ENCODE measurements around the gene WARS2.

The WARS2 gene

DNA sequence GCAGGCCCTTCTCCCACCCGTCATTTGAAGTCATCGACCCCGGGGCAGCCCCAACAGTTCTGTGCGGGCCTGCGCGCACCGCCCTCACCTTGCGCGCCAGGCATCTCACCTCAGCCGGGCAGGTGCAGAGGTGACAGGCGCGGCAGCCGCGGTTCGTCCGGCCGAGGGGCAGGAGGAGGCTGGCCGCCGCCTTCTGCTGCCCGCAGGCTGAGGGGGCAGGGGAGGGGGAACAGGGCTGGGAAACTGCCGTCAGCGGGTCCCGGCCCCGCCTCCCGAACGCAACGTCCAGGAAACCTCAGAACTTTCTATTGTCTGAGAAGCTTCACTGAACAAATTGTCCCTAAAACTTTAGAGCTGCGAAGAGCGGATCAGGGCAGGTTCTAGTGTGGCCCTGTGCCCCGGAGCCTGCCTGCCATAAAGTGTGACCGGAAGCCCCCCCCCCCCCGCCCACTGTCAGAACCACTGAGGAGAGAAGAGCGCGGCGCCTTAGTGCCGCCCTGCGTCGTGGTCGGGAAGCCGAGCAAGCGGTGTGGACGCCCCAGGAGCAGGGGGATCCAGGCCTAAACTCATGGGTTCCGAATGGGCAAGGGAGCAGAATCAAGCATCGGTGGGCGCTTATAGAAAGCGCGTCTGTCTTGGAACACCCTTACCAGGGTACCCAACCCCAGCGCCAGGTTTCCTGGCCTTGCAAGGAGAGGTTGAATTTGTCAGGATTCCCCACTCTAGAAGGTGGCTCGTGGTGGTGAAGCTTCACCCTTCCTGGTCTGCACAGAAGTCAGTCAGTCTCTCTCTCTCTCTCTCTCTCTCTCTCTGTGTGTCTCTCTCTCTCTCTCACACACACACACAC is 139.0 kb downstream of the WARS2 start:
- in situ Hi-C loops (cut with MboI; ENCODE audit: low sequenced_read_pairs) = no loop called here

DNA sequence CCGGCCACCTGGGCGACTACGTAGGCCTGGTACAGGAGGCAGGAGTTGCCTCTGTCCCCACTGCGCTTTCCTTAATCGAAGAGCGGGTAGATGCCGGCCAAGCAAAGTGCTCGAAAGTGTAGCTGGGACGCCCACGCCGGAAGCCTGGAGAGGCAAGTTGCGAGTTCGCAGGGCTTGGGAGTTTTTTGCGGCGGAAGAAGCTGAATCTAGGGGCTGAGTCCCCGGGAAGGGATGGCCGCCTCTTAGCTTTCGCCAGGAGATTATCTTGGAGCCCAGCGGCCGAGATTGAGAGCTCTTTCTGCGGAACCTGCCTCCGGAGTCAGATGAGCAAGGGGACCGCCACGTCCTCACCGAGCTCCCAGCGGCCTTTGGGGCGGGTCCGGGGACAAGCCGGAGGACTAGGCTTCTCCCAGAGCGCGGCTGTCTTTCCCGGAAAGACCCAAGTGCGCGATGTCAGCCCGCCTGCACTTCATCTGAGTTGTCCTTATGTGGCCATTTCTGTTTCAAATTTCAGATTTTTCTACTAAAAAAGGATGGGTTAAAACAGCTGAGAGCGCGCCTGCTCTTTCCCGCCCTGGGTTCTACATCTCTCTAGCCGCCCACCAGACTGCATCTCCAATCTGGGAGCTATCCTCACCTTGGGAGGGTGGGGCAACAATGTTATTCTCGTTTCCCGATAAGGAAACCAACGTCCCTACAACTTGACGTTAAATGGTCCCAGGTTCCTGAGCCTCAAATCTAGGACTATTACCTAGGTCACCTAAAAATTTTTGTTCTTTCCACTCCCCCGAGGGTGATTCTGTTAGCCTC is 139.9 kb downstream of the WARS2 start:
- in situ Hi-C loops (cut with MboI; ENCODE audit: low sequenced_read_pairs) = no loop called here

DNA sequence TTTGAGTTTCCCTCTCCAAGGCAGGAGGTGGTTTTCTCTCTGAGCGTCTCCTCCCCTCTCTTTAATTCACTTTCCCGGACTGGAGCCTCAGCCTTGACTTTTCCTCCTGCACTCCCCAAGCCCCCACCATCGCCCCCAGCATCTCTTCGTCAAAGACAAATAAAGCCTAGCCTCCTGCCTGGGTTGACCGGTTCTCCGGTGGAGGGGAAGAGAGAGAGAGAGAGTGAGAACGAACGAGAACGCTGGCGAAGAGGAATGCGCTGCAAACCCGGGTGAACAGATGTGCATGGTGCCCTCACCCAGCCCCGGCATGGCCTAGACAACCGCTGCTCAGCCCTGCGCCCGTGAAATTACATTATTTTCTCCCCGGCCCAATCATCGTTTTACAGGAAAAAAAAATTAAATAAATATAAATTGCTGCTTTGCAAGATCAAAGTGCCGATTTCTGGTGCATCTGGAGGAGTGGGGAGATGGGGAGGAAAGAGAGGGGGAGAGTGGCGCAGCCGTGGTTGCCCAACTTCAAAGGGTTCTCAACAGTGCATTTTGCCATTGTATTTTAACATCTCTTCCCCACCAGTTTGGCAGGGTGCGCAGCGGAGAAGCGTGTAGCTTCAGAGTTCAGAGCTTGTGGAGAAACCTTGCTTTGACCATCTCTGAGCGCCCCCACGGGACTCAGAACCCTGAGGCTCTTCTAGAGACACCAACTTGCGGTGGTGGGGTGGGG is 140.9 kb downstream of the WARS2 start:
- in situ Hi-C loops (cut with MboI; ENCODE audit: low sequenced_read_pairs) = no loop called here

DNA sequence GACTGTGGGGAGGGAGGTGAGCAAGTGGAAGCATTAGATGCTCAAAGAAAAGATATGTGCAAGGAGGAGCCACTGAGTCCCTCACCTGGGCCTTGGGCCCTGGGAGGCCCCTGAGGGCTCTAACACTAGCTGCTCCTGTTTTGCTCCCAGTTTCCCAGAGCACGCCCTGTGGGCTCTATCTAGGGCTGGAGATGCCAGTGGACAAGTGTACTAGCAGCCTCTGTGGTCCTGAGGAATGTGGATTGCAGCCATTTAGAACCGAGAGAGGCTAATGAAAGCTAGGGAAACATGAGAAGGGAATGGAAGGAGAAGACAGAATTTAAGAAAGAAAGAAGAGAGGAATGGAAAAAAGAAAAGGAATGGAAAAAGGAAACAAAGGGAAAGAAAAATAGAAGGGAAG is 142.3 kb downstream of the WARS2 start:
- in situ Hi-C loops (cut with MboI; ENCODE audit: low sequenced_read_pairs) = no loop called here

DNA sequence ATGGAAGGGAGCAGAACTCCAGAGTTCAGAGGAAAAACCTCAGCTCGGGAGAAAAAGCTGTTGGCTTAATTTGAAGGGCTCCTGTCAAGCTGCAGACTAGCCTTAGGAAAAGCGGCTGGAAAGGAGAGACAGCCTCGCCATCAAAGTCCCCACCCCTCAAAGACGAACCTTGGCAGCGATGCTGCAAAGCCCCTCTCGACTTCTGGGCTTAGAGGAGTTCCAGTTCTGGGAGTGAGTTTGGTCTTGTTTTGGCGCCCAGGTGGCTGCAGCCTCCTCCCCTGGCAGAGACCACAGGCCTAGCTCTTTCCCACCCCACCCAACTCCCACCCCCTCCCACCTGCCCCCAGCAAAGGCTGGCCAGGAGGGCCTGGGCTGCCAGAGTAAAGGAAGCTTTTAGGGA is 143.2 kb downstream of the WARS2 start:
- in situ Hi-C loops (cut with MboI; ENCODE audit: low sequenced_read_pairs) = no loop called here

DNA sequence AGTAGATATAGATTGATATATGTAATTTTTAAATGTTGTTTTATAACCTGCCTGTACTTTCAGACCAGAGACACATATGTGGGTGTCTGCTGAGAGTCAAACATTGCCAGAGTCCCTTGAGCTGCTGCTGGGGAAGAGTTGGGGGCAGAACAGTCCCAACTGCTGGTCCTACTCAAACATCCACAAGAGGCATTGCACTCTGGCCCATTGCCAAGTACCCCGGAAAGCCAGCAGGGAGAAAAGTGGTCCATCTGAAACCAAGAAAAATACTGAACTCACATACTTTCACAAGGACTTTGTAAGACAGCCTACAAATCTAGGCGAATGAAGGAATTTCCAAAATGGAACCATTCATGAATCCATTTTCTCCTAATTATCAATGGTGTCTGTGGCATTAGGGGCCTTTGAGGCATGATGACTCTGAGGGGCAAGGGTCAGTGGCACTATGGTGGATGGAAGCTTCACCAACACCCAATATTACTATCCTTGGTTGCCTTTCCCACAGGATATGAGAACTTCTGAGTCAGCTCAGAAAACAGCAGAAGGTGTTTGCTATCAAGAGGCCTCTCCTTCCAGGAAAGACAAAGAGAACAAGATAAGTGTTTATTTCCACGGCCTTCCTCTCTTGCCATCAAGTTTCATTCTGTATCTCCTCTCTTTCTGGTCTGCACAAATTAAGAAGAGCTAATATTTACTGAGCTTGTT is 145.0 kb downstream of the WARS2 start:
- in situ Hi-C loops (cut with MboI; ENCODE audit: low sequenced_read_pairs) = no loop called here

DNA sequence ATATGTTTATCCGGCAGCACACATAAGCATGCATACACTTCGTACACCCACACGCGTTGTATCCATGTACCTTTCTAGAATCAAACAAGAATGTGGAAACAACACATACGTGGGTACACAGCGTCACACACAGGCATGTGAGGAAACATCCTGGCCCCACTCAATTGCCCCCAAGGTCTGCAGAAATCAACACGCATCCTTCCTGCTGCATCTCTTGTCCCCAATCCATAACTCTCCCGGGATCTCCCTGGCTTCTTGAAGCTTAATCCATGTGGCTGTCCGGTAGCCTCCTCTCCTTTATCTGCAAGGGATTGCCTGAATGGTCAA is 146.8 kb downstream of the WARS2 start:
- in situ Hi-C loops (cut with MboI; ENCODE audit: low sequenced_read_pairs) = no loop called here

DNA sequence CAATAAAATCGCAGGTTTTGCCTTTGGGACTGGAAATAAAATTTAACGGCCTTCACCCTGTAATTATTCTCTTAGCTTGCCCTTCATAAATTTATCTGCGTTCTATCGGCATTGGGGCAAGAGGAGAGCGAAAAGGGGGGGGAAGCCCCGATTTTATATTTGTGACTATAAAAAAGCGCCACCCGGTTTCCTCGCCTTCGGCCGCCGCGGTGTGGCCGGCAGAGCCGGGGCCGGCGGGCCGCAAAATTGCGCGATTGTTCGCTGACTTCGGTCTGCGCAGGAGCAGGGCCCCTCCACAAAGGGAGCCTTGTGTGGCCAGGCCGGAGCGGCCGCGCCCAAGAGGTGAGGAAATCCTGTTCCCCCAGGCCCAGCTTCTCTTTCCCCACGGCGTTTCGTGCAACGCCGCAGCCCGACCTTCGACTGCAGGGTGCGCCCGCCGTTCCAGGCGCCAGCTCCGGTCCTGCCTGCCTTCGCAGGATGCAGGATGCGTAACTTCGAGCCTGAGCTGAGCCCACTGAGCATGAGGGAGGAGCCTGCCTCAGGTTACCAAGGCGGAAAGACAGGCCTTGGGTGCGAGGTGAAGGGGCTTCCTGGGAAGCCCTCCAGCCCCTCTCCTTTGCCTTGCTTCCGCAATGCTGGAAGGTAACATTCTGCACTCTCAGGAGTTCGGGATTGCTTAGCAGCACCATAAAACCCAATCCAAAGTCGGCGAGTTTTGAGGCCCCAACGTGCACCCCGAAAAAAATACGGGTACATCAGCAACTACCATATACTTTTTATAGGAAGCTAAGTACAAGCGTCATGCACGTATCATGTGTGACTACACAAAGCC is 147.4 kb downstream of the WARS2 start:
- in situ Hi-C loops (cut with MboI; ENCODE audit: low sequenced_read_pairs) = no loop called here

DNA sequence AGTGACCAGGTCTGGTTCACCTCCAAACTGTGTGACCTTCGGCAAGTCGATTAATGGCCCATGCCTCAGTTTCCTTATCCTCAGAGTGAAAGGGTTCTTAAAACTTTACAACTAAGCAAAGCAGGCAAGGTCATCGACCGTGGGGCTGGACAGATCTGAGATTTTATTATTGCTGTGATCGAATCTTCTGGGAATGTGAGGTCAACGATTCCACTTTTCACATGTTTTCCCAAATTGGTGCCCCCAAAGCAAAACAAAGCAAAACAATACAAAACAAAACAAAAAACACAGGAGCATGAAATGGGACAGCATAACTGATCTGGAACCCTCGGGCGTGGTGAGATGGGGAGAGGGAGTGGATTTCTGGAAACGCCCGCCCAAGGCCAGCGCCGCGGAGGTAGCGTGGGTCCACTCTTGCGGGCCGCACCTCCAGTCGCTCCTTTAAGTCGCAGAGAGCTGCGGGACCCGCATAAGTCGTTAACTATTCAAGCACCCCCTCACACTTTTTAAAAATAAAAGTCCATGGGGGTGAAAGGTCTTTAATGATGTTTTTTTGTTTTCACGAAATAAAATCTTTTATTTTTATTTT is 148.1 kb downstream of the WARS2 start:
- in situ Hi-C loops (cut with MboI; ENCODE audit: low sequenced_read_pairs) = no loop called here

DNA sequence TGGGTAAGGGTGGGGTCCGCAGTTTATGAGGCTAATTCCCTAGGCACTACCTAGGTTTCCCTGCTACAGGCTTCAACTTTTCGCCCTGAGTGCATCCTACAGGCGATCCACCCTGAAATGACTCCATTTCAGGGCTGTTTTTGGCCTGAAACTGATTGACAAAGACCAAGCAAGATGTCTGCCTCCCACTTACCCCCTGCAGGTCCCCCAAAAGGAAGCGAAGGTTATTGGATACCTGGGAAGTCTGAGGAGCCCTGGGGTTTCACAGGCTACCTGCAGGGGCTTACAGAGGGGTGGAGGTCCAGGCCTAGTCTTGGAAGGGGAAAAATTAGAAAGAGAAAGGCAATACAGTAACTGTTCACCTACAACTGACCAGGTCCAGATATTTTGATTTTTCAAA is 149.0 kb downstream of the WARS2 start:
- in situ Hi-C loops (cut with MboI; ENCODE audit: low sequenced_read_pairs) = no loop called here

DNA sequence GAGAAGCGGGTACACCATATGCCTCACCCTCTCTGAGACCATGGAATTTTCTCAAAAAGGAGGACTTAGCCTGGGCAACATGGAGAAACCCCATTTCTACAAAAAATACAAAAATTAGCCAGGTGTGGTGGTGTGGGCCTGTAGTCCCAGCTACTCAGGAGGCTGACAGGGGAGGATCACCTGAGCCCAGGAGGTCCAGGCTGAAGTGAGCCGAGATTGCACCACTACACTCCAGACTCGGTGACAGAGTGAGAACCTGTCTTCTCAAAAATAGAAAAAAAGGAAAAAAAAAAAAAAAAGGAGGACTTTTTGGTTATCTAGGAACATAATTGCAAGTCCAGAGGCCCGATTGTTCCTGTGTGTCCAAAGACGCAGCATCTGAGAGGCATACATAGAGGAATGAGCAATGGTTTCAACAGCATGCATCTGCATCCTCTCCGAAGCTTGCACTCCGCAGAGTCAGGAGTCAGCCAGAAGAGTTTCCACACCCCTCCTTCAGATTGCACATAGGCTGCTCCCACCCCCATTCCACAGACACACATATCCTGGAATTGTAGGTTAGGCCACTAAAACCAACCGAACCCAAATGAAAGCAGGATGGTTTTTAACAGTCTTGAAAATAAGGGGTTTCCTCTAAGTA is 149.8 kb downstream of the WARS2 start:
- in situ Hi-C loops (cut with MboI; ENCODE audit: low sequenced_read_pairs) = no loop called here

DNA sequence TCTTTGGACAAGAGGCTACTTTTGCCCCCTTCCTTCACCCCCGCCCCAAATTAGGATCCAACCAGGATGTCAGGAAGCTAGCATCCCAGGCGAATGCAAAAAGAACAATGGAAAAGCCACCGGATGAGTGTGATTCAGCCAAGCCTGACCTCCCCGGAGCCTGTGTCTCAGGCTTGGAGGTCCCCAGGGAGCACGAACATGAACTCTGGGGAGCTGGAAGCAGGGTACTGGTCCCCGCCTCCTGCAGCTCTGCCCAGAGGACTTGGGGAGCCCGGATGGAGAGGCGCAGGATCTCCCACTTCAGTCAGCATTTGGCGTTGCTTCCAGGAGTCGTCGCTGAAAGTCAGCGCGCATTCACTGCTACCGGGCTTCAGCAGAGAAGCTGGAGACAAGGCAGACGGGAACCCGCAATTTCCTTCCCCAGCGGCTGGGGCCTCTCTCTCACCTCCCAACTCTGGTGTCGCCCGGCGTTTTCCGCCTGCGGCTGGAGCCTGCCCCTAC is 150.5 kb downstream of the WARS2 start:
- in situ Hi-C loops (cut with MboI; ENCODE audit: low sequenced_read_pairs) = no loop called here

DNA sequence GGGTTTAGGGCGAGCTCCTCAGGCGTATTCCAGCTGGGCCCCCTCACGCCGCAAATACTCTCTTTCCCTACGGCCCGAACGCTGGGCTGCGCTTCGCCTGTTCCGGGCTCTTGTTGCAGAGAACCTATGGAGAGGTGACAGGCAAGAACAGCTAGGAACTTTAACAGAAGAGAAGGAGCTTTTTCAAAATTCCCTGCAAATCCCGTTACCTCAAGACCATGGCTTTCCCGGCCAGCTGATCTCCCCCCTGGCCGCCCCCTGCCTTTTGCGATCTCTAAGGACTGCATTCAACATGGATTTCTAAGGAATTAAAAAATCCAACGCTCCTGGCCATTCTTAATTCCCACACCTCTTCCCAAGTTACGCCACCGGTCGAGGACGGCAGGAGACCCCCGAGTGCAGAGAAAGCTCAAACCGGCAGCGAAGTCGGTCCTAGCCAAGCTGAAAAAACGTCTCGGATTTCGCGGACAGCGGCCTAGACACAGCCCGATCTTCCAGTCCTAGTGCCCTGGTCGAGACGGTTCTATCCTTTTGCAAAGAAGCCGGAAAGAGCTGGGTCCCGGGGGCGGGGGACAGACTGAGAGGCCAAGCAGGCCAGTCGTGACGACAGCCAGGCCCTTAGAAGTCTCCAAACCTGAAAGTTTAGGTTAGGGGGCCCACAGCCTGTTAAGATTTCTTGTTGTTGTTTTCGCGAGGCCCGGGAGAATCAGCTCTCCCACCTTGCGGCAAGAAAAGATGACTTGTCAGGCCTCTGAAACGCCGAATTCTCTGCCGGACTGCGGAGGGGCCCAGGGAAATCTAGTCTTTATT is 151.2 kb downstream of the WARS2 start:
- in situ Hi-C loops (cut with MboI; ENCODE audit: low sequenced_read_pairs) = no loop called here

DNA sequence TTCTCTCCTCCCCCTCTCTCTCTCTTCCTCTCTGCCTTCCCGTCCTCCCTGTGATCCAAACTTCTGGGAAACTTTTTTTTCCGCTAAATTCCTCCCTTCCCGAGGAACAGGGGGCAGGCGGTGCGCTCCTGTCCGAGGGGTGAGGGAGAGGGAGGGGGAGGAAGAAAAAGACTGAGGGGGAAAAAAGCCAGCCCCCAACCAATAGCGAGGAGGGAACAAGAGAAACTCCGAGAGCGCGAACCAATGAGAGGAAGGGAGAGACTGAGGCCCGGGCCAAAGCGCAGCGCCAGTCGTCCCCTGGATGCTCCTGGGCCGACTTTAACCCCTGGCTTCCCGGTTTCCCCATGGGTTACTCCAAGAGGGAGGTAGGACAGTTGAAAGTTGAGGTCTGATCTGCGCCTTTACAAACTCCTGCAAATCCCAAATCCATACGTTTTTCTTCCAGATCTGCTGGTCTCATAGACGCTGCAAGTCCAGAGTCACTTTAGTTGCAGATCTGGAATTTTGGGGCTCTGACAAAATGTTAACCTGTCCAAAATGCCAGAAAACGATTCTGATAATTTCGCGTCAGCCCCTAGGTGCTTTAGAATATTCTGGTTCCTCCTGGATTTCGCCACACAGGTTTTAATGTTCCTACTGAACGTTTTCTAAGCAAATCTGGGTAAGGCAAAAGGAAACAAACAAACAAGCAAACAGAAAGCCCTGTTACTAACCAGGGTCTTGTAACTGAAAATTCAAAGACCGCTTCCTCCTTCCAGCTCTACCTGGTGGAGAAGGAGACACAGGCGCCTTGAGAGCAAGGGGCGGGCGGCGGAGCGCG is 152.1 kb downstream of the WARS2 start, which contains the start of gene TBX15:
TSS of gene TBX15 (minus strand) at position 158 of the 820 bp plus-strand sequence. CDS start 548 bp downstream, outside the sequence.
- in situ Hi-C loops (cut with MboI; ENCODE audit: low sequenced_read_pairs) = no loop called here

DNA sequence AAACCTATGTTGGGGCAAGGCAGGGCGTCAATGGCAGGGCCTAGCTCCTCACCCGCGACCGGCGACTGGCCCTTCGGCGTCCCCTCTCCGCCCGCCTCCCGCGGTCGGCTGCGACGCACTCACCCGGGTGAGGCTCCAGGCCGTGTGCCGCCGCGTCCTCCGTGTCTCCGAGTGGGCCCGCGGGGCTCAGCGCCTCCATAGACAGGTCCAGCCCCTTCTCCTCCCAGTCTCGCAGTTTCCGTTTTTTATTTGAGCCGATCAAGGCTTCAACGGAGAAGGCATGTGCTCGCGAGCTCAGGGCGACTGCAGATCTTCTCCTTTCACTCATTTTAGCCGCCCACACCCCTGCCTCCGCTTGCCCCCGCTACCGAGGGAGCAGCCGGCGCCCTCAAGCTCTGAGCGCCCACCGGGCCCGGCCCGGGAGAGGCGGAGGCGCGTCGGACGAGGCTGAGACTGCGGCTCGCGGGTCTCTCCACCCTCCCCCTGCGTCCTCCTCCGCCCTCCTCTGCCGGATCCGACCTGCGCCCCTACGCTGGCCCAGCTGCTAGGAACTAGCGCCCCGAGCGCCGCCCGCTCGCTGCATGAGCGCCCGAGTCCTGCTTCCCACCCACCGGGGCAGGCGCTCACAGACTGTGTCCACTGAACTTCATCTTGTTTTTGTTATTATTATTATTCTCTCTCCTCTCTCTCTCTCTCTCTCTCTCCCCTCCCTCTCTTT is 152.8 kb downstream of the WARS2 start:
- in situ Hi-C loops (cut with MboI; ENCODE audit: low sequenced_read_pairs) = no loop called here

DNA sequence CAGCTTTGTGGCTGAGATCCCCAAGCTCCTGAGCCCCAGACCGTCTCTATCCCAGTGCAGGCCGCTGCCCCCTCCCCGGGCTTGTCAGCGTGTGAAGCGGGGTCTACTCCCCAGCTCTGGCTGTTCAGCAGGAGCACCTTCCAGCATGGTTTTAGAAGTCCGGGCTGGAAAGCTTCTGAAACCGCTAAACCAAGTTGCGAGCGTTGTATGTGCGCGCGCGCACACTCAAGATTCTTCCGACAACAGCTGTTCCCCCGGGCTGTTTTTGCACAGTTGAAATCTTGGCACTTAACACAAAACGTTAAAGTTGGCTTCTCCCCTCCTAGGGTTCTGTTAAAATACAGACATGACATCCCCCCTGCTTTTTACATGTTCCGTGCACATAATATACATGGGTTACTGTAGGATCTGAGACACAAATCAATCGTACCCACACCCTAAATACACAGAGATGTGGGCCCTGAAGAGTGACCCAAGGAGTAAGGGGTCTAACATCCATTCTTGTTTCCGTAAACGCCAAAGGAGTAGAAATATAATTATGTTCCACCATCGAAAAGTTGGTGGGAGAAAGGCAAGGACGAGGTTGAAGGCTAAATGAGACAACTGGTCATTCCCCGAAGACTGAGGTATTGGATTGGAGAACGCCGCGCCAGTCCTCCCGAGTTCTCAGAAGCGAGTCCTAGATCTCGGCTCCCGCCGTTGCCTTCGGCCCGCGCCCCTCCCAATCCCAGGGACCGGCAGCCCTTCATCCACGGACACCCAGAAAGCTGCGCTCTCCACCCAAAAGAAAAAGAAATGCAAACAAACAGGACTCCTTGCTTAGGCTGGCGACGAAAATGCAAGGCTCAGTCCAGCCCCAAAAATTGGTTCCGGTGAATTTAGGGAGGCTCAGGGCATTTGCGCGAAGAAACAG is 153.6 kb downstream of the WARS2 start:
- in situ Hi-C loops (cut with MboI; ENCODE audit: low sequenced_read_pairs) = no loop called here
